Parathyroid adenoma (tissue), 2 donors: ENCODE data around the gene TMED7.

ENCODE experiments used
- H2AFZ ChIP-seq: fragments of 300-600 bp; sonication (generic); one replicate; pipeline ENCODE4 v1.7.0; 2017; ENCODE audit warnings: antibody characterized with exemption, mild to moderate bottlenecking
- H3K27ac ChIP-seq: fragments of 300-600 bp; sonication (generic); one replicate; pipeline ENCODE4 v1.7.0; 2017
- H3K27me3 ChIP-seq: fragments of 300-600 bp; sonication (generic); one replicate; pipeline ENCODE4 v1.7.0; 2017; ENCODE audit warnings: low read length; ENCODE audit not compliant: control insufficient read depth, insufficient read depth
- H3K36me3 ChIP-seq: fragments of 300-600 bp; sonication (generic); one replicate; pipeline ENCODE4 v1.7.0; 2017; ENCODE audit warnings: low read length; ENCODE audit not compliant: control insufficient read depth, insufficient read depth
- H3K4me1 ChIP-seq: fragments of 300-600 bp; sonication (generic); one replicate; pipeline ENCODE4 v1.7.0; 2017; ENCODE audit warnings: control low read depth
- H3K4me2 ChIP-seq: fragments of 300-600 bp; sonication (generic); one replicate; pipeline ENCODE4 v1.7.0; 2017; ENCODE audit warnings: low read length
- H3K4me3 ChIP-seq: fragments of 300-600 bp; sonication (generic); one replicate; pipeline ENCODE4 v1.7.0; 2017; ENCODE audit warnings: low read depth, low read length
- H3K79me2 ChIP-seq: fragments of 300-600 bp; sonication (generic); one replicate; pipeline ENCODE4 v1.7.0; 2017; ENCODE audit warnings: control low read depth
- H3K9ac ChIP-seq: fragments of 300-600 bp; sonication (generic); one replicate; pipeline ENCODE4 v1.7.0; 2017; ENCODE audit warnings: mild to moderate bottlenecking
- H3K9me3 ChIP-seq: fragments of 300-600 bp; sonication (generic); one replicate; pipeline ENCODE4 v1.7.0; 2017; ENCODE audit warnings: low read length; ENCODE audit not compliant: control insufficient read depth
- CTCF ChIP-seq: fragments of 300-600 bp; sonication (generic); IDR thresholded peaks from one replicate; pipeline ENCODE4 v1.7.0; 2017; ENCODE audit warnings: antibody characterized with exemption, mild to moderate bottlenecking
- donor health status: primary hyperparathyroidism.

TMED7 gene

GRCh38 chr5:115636008-115636407 lies 10.2 kb upstream of the TMED7 start:
- no peaks in the 10 kb centered on the region for H3K9me3 ChIP-seq
- no peak overlapping the region for H3K9ac ChIP-seq
- H3K27me3 ChIP-seq = no peaks in the 10 kb centered on the region
- TF ChIP-seq CTCF = no peak
- no peak overlapping the region for H3K4me2 ChIP-seq
- no peaks in the 10 kb centered on the region for H3K36me3 ChIP-seq
- H3K79me2 ChIP-seq = no peaks in the 10 kb centered on the region
- no peak overlapping the region for H3K4me3 ChIP-seq
- no peak overlapping the region for H3K27ac ChIP-seq
- no peaks in the 10 kb centered on the region for H3K4me1 ChIP-seq
- no peak overlapping the region for H2AFZ ChIP-seq

GRCh38 chr5:115634343-115635132 lies 8.7 kb upstream of the TMED7 start:
- Histone ChIP-seq H3K36me3 (no peaks in the 10 kb centered on the region), H3K4me1 (no peaks in the 10 kb centered on the region), H3K9ac (no peak overlapping the region), H3K9me3 (no peaks in the 10 kb centered on the region), H3K4me3 (peak overlapping the region; percentile 38), H3K27me3 (no peaks in the 10 kb centered on the region), H3K79me2 (no peaks in the 10 kb centered on the region), H2AFZ (peak overlapping the region; percentile 89), H3K4me2 (peak overlapping the region; percentile 63), H3K27ac (peak overlapping the region; percentile 45)
- TF ChIP-seq CTCF = peak; percentile 90

- H3K4me1 ChIP-seq = no peaks in the 10 kb centered on the region
- no peak overlapping the region for H3K9ac ChIP-seq
- no peaks in the 10 kb centered on the region for H3K9me3 ChIP-seq
- peaks cover 8% of the 10 kb centered on the region for H3K79me2 ChIP-seq
- no peak overlapping the region for H3K4me3 ChIP-seq
- H3K27me3 ChIP-seq = no peaks in the 10 kb centered on the region
- H3K27ac ChIP-seq = no peak overlapping the region
- H3K4me2 ChIP-seq = no peak overlapping the region
- H3K36me3 ChIP-seq = no peaks in the 10 kb centered on the region
- TF ChIP-seq CTCF = no peak
- no peak overlapping the region for H2AFZ ChIP-seq
Observed at GRCh38 chr5:115629903-115630302, 4.1 kb upstream of the TMED7 start.

GRCh38 chr5:115627295-115627865 lies 1.5 kb upstream of the TMED7 start:
- TF ChIP-seq CTCF = no peak
- H3K27ac ChIP-seq = no peak overlapping the region
- peaks cover 3% of the 10 kb centered on the region for H3K4me1 ChIP-seq
- no peaks in the 10 kb centered on the region for H3K9me3 ChIP-seq
- no peak overlapping the region for H3K4me2 ChIP-seq
- no peak overlapping the region for H2AFZ ChIP-seq
- no peaks in the 10 kb centered on the region for H3K36me3 ChIP-seq
- H3K9ac ChIP-seq = no peak overlapping the region
- peaks cover 18% of the 10 kb centered on the region for H3K79me2 ChIP-seq
- no peaks in the 10 kb centered on the region for H3K27me3 ChIP-seq
- H3K4me3 ChIP-seq = no peak overlapping the region
